Neutrophil (primary cell): ENCODE results near the gene PLD5.
"Not testable (repeated sequence)": the region's sequence is repeated elsewhere in the genome, so short reads cannot be mapped to it uniquely, and the experiment has no call there.

Experiments
- H3K27ac ChIP-seq: fragments of 200-600 bp; sonication (generic); 2 replicates; pipeline ENCODE4 v1.5.1; 2016; ENCODE audit warnings: mild to moderate bottlenecking, moderate library complexity
- H3K27me3 ChIP-seq: fragments of 200-600 bp; sonication (generic); 2 replicates; pipeline ENCODE4 v1.6.0; 2016; ENCODE audit warnings: mild to moderate bottlenecking
- H3K36me3 ChIP-seq: fragments of 200-600 bp; sonication (generic); 2 replicates; pipeline ENCODE4 v1.5.1; 2017
- H3K4me1 ChIP-seq, 2 experiments: fragments of 200-600 bp in 1 of 2; sonication (generic) in 1 of 2; 1 replicate in 1 of 2; 2 replicates in 1 of 2; pipeline versions ENCODE4 v1.5.1 to v1.6.1; 2013 to 2016; ENCODE audit warnings: low read depth in 1 of 2, low read length in 1 of 2, mild to moderate bottlenecking in 1 of 2, moderate library complexity in 1 of 2; ENCODE audit not compliant: control insufficient read depth in 1 of 2, insufficient read depth in 1 of 2
- H3K4me3 ChIP-seq, 2 experiments: fragments of 200-600 bp in 1 of 2; sonication (generic) in 1 of 2; 1 replicate in 1 of 2; 2 replicates in 1 of 2; pipeline ENCODE4 v1.5.1; 2013 to 2016; ENCODE audit warnings: low read depth in 1 of 2, low read length in 1 of 2, mild to moderate bottlenecking in 1 of 2, moderate library complexity in 1 of 2
- H3K9me3 ChIP-seq: fragments of 200-600 bp; sonication (generic); 2 replicates; pipeline ENCODE4 v1.5.1; 2016
- TF ChIP-seq, protein P1 (sequence below): fragments of 200-600 bp; sonication (generic); IDR thresholded peaks from 2 replicates; pipeline ENCODE4 v1.5.1; 2016; ENCODE audit warnings: antibody characterized with exemption

The PLD5 gene

GRCh38 chr1:242196101-242196500 lies 328.4 kb downstream of the PLD5 start:
- Histone ChIP-seq H3K27me3 (no peaks in the 10 kb centered on the region), H3K9me3 (no peaks in the 10 kb centered on the region), H3K4me1 (no peaks in the 10 kb centered on the region), H3K4me3 (no peak overlapping the region), H3K27ac (no peak overlapping the region), H3K36me3 (no peaks in the 10 kb centered on the region)
- TF ChIP-seq, protein P1, sequence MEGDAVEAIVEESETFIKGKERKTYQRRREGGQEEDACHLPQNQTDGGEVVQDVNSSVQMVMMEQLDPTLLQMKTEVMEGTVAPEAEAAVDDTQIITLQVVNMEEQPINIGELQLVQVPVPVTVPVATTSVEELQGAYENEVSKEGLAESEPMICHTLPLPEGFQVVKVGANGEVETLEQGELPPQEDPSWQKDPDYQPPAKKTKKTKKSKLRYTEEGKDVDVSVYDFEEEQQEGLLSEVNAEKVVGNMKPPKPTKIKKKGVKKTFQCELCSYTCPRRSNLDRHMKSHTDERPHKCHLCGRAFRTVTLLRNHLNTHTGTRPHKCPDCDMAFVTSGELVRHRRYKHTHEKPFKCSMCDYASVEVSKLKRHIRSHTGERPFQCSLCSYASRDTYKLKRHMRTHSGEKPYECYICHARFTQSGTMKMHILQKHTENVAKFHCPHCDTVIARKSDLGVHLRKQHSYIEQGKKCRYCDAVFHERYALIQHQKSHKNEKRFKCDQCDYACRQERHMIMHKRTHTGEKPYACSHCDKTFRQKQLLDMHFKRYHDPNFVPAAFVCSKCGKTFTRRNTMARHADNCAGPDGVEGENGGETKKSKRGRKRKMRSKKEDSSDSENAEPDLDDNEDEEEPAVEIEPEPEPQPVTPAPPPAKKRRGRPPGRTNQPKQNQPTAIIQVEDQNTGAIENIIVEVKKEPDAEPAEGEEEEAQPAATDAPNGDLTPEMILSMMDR, result no peak

DNA sequence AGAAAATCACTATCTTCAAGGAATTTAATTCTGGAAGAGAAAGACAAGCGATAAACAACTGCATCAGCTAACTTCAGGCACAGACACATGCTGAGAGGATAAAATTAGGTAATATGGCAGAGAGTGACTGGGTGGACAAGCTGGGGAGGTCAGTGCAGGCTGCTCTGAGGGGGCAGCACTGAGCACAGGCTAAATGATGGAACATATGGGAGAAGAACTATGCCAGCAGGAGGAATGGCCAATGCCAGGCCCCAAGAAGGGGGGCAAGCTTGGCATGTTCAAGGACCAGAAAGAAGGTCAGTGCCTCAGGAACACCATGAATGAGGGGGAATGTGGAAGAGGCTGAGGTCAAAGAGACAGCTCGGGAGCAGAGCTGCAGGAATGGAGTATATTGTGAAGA lies 334.9 kb downstream of the PLD5 start:
- Histone ChIP-seq H3K4me1 (peaks cover 4 to 5% of the 10 kb centered on the region in 2 experiments), H3K27ac (no peak overlapping the region), H3K9me3 (no peaks in the 10 kb centered on the region), H3K27me3 (no peaks in the 10 kb centered on the region), H3K4me3 (no peak overlapping the region), H3K36me3 (no peaks in the 10 kb centered on the region)
- TF ChIP-seq, protein P1, result no peak

GRCh38 chr1:242187816-242188215 lies 336.7 kb downstream of the PLD5 start:
- Histone ChIP-seq H3K9me3 (no peaks in the 10 kb centered on the region), H3K27ac (no peak overlapping the region), H3K4me1 (peaks cover 4 to 5% of the 10 kb centered on the region in 2 experiments), H3K4me3 (no peak overlapping the region), H3K27me3 (no peaks in the 10 kb centered on the region), H3K36me3 (no peaks in the 10 kb centered on the region)
- TF ChIP-seq, protein P1, result no peak

DNA sequence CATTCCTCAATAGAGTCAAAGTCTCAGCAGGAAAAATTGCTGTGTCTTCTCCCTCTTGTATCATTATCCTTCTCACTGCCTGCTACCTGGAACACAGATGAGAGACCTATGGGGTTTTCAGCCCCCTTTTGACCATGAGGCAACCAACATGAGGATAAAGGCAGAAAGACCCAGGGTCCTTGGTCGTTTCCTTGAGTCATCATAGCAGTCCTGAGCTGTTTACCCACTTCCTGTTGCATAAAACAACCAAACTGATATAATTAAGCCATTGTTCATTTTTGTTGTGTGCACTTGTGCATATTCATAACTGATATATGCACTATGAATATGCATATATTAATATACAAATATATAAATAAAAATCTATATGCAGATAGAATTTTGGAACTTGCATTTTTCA lies 337.3 kb downstream of the PLD5 start:
- TF ChIP-seq, protein P1, result no peak
- Histone ChIP-seq H3K27ac (no peak overlapping the region), H3K4me3 (no peak overlapping the region), H3K9me3 (no peaks in the 10 kb centered on the region), H3K36me3 (no peaks in the 10 kb centered on the region), H3K27me3 (no peaks in the 10 kb centered on the region), H3K4me1 (peaks cover 4 to 5% of the 10 kb centered on the region in 2 experiments)

GRCh38 chr1:242185731-242186130 lies 338.8 kb downstream of the PLD5 start:
- TF ChIP-seq, protein P1, result no peak

GRCh38 chr1:242184955-242185354 lies 339.5 kb downstream of the PLD5 start:
- no peaks in the 10 kb centered on the region for H3K36me3 ChIP-seq
- H3K4me1 ChIP-seq, result peaks cover 4 to 5% of the 10 kb centered on the region in 2 experiments
- no peak overlapping the region for H3K4me3 ChIP-seq
- no peak overlapping the region for H3K27ac ChIP-seq
- no peaks in the 10 kb centered on the region for H3K27me3 ChIP-seq
- no peaks in the 10 kb centered on the region for H3K9me3 ChIP-seq
- TF ChIP-seq, protein P1, result no peak

More at GRCh38 chr1:242185731-242186130, 338.8 kb downstream of the PLD5 start:
- H3K27ac ChIP-seq, result no peak overlapping the region
- H3K27me3 ChIP-seq, result no peaks in the 10 kb centered on the region
- H3K4me3 ChIP-seq, result no peak overlapping the region
- no peaks in the 10 kb centered on the region for H3K9me3 ChIP-seq
- peaks cover 4 to 5% of the 10 kb centered on the region in 2 experiments for H3K4me1 ChIP-seq
- no peaks in the 10 kb centered on the region for H3K36me3 ChIP-seq

GRCh38 chr1:242179767-242180166 lies 344.7 kb downstream of the PLD5 start:
- H3K4me3 ChIP-seq, H3K9me3 ChIP-seq, H3K27me3 ChIP-seq, H3K27ac ChIP-seq, H3K36me3 ChIP-seq, H3K4me1 ChIP-seq: not testable (repeated sequence)
